H9 (cell line): ENCODE data around the gene LMTK3. TPM values are rescaled to one million over a fixed set of nuclear protein-coding genes. Genes with fewer than 3 reads are reported as not detected.

Source experiments
- DNase-seq: peaks from one replicate; pipeline ENCODE4 v3.0.0-alpha.2; 2017
- H2AFZ ChIP-seq: one replicate; pipeline ENCODE4 v1.6.1; 2013; ENCODE audit warnings: mild to moderate bottlenecking, low read length, control low read depth, moderate library complexity
- H2AK5ac ChIP-seq: 2 replicates; pipeline ENCODE4 v1.6.1; 2013; ENCODE audit warnings: low read length, control low read depth, mixed read lengths; ENCODE audit not compliant: insufficient read length
- H2BK120ac ChIP-seq: one replicate; pipeline ENCODE4 v1.6.1; 2013; ENCODE audit warnings: low read depth, mild to moderate bottlenecking, low read length, control low read depth, inconsistent platforms; ENCODE audit not compliant: poor library complexity, severe bottlenecking
- H2BK12ac ChIP-seq: 2 replicates; pipeline ENCODE4 v1.6.1; 2013; ENCODE audit warnings: low read length, control low read depth, mixed read lengths, low read depth; ENCODE audit not compliant: insufficient read length
- H2BK15ac ChIP-seq: 2 replicates; pipeline ENCODE4 v1.6.1; 2013; ENCODE audit warnings: low read depth, low read length, control low read depth
- H2BK20ac ChIP-seq: one replicate; pipeline ENCODE4 v1.6.1; 2013; ENCODE audit warnings: low read depth, mild to moderate bottlenecking, low read length, control low read depth, inconsistent platforms; ENCODE audit not compliant: poor library complexity, severe bottlenecking
- H2BK5ac ChIP-seq: 2 replicates; pipeline ENCODE4 v1.6.1; 2013; ENCODE audit warnings: low read length, control low read depth, mixed read lengths; ENCODE audit not compliant: insufficient read length
- H3K14ac ChIP-seq: 2 replicates; pipeline ENCODE4 v1.6.1; 2013; ENCODE audit warnings: low read length, control low read depth; ENCODE audit not compliant: insufficient read depth
- H3K18ac ChIP-seq: 2 replicates; pipeline ENCODE4 v1.6.1; 2013; ENCODE audit warnings: low read depth, mild to moderate bottlenecking, mixed read lengths, low read length, control low read depth; ENCODE audit not compliant: insufficient read length
- H3K23ac ChIP-seq: 2 replicates; pipeline ENCODE4 v1.6.1; 2013; ENCODE audit warnings: low read length, control low read depth, mixed read lengths, low read depth; ENCODE audit not compliant: insufficient read length
- H3K23me2 ChIP-seq: 2 replicates; pipeline ENCODE4 v1.6.1; 2013; ENCODE audit warnings: low read depth, mild to moderate bottlenecking, mixed read lengths, low read length, control low read depth; ENCODE audit not compliant: insufficient read length, poor library complexity, severe bottlenecking
- H3K27ac ChIP-seq: 2 replicates; pipeline ENCODE4 v1.5.1; 2013; ENCODE audit warnings: low read length, control low read depth, mixed read lengths, low read depth; ENCODE audit not compliant: insufficient read length
- H3K27me3 ChIP-seq: 2 replicates; pipeline ENCODE4 v1.6.1; 2013; ENCODE audit warnings: low read length, control low read depth, inconsistent platforms; ENCODE audit not compliant: insufficient read depth
- H3K4ac ChIP-seq: 2 replicates; pipeline ENCODE4 v1.6.1; 2013; ENCODE audit warnings: low read depth, mild to moderate bottlenecking, control low read depth, inconsistent platforms, low read length, moderate library complexity
- H3K4me1 ChIP-seq: 2 replicates; pipeline ENCODE4 v1.6.1; 2013; ENCODE audit warnings: low read length, control low read depth, inconsistent platforms; ENCODE audit not compliant: insufficient read depth
- H3K4me2 ChIP-seq: 2 replicates; pipeline ENCODE4 v1.6.1; 2013; ENCODE audit warnings: low read length, control low read depth, mixed read lengths; ENCODE audit not compliant: insufficient read length, insufficient read depth
- H3K56ac ChIP-seq: 2 replicates; pipeline ENCODE4 v1.6.1; 2013; ENCODE audit warnings: low read depth, mild to moderate bottlenecking, mixed read lengths, low read length, control low read depth; ENCODE audit not compliant: insufficient read length
- H3K79me1 ChIP-seq: 2 replicates; pipeline ENCODE4 v1.6.1; 2013; ENCODE audit warnings: low read depth, mild to moderate bottlenecking, moderate library complexity, low read length, control low read depth, inconsistent platforms; ENCODE audit not compliant: insufficient read depth, poor library complexity, severe bottlenecking
- H3K79me2 ChIP-seq: 2 replicates; pipeline ENCODE4 v1.6.1; 2013; ENCODE audit warnings: low read length, control low read depth, inconsistent platforms; ENCODE audit not compliant: insufficient read depth
- H3K9ac ChIP-seq: 2 replicates; pipeline ENCODE4 v1.6.1; 2013; ENCODE audit warnings: low read length, control low read depth, mixed read lengths; ENCODE audit not compliant: insufficient read length; ENCODE audit errors: extremely low read depth
- H3K9me3 ChIP-seq: one replicate; pipeline ENCODE4 v1.6.1; 2013; ENCODE audit warnings: low read depth, low read length, inconsistent platforms; ENCODE audit not compliant: control insufficient read depth
- H3T11ph ChIP-seq: one replicate; pipeline ENCODE4 v1.6.1; 2013; ENCODE audit warnings: mild to moderate bottlenecking, low read length, control low read depth, inconsistent platforms
- H4K20me1 ChIP-seq: one replicate; pipeline ENCODE4 v1.6.1; 2013; ENCODE audit not compliant: control insufficient read depth, insufficient read length, insufficient read depth
- H4K5ac ChIP-seq: 2 replicates; pipeline ENCODE4 v1.6.1; 2013; ENCODE audit warnings: low read depth, mild to moderate bottlenecking, mixed read lengths, low read length, control low read depth; ENCODE audit not compliant: insufficient read length
- H4K8ac ChIP-seq: replicated peaks from 2 replicates; pipeline ENCODE4 v1.6.1; 2013; ENCODE audit warnings: low read length, control low read depth, mixed read lengths, low read depth; ENCODE audit not compliant: insufficient read length
- H4K91ac ChIP-seq: 2 replicates; pipeline ENCODE4 v1.6.1; 2013; ENCODE audit warnings: low read depth, mild to moderate bottlenecking, moderate library complexity, mixed read lengths, low read length, control low read depth; ENCODE audit not compliant: insufficient read length
- H3K27ac Mint-ChIP-seq, 3 experiments: 2 replicates in 2 of 3; 3 replicates in 1 of 3; pipeline ENCODE4 v1.8.0; 2020 to 2021; ENCODE audit warnings: mixed read lengths in 3 of 3, mild to moderate bottlenecking in 1 of 3, moderate library complexity in 1 of 3
- H3K27me3 Mint-ChIP-seq: 2 replicates; pipeline ENCODE4 v1.8.0; 2021; ENCODE audit warnings: low read depth, mild to moderate bottlenecking, moderate library complexity, mixed read lengths
- H3K36me3 Mint-ChIP-seq, 3 experiments: 2 replicates in 2 of 3; 3 replicates in 1 of 3; pipeline ENCODE4 v1.8.0; 2020 to 2021; ENCODE audit warnings: low read depth in 3 of 3, mixed read lengths in 3 of 3; ENCODE audit not compliant: insufficient read depth in 1 of 3
- H3K4me1 Mint-ChIP-seq, 2 experiments: 2 replicates each; pipeline ENCODE4 v1.8.0; 2020; ENCODE audit warnings: mixed read lengths in 2 of 2
- H3K4me3 Mint-ChIP-seq, 2 experiments: 2 replicates in 1 of 2; 3 replicates in 1 of 2; pipeline ENCODE4 v1.8.0; 2020 to 2021; ENCODE audit warnings: mild to moderate bottlenecking in 2 of 2, mixed read lengths in 2 of 2, moderate library complexity in 1 of 2
- H3K9me3 Mint-ChIP-seq, 2 experiments: 2 replicates in 1 of 2; 3 replicates in 1 of 2; pipeline ENCODE4 v1.8.0; 2020; ENCODE audit warnings: mild to moderate bottlenecking in 2 of 2, mixed read lengths in 2 of 2, moderate library complexity in 1 of 2
- WGBS: extraction: QIAGEN DNeasy Blood & Tissue Kit; methylation state at CpG from one replicate; pipeline ENCODE4 v1.1.7; 2013; ENCODE audit warnings: missing lambda C conversion rate, low lambda C conversion rate, mixed read lengths; ENCODE audit not compliant: insufficient read length; ENCODE audit errors: extremely low coverage; 5-methylcytosine and 5-hydroxymethylcytosine counted together
- total RNA-seq: library from RNA; stranded (reverse); gene quantifications from 2 replicates; pipeline ENCODE4 v1.2.1, GENCODE V29; 2021
- TF ChIP-seq, protein P1 (sequence below): fragments of 200-600 bp; sonication (generic); conservative IDR thresholded peaks from 3 replicates; pipeline ENCODE4 v1.8.0; 2021; ENCODE audit warnings: antibody characterized with exemption, mild to moderate bottlenecking

Gene LMTK3
- total RNA-seq, 1 experiment from 2014 or later, result 14.4 TPM

DNA sequence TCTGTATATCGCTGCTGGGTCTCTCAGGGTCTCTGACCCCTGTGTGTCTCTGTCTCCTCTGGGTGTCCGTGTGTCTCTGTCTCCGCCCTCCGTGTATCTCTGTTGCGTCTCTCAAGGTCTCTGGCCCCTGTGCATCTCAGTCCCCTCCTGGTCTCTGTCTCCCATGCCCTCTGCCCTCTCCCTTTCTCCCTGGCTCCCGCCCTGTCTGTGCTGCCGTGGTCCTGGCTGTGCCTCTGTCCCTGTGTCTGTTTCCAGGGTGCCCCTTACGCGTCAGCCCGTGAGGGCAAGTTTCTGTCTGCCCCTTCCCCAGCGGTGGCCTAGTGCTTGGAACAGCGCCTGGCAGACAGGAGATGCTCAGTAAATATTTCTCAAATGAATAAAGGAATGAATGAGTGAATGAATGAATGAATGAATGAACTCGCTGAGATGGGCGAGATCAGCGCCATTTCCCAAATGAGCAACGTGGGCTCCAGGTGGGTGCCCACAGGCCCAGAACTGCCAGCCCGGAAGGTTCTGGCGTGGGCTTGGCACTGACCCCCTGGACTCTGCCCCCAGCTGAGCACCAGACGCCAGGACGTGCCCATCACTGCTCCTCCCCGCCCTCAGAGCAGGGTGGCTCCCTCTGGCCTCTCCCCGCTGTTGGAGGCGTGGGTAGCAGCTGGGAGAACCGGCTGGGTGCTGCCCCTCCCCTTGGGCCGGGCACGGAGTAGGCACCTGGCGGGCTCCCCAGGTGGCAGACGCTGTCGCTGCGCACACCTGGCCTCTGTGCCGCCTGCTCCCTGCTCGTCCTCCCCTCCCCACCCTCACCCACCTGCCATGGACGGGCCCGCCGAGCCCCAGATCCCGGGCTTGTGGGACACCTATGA is 40.0 kb upstream of the LMTK3 start, which contains the start of gene SULT2B1:
Gene SULT2B1 (plus strand): TSS at position 736 of the 866 bp plus-strand sequence. CDS start 81 bp downstream, at position 817.
- Mint-ChIP-seq H3K27ac (peak within 1 kb of the TSS in 1 of 3 experiments; percentile 41; a peak in 2 of 7 replicates), H3K9me3 (peaks cover 0 to 6% of the 10 kb centered on the region in 2 experiments; a peak in 2 of 5 replicates), H3K27me3 (no peaks in the 10 kb centered on the region), H3K4me3 (0 out of 5 replicates have a peak within 1 kb of the TSS, but pooled peaks of 1 of the 2 experiments have one; percentile 28), H3K4me1 (peaks cover 19 to 27% of the 10 kb centered on the region in 2 experiments), H3K36me3 (no peaks in the 10 kb centered on the region)
- Histone ChIP-seq H3K23me2 (no peaks in the 10 kb centered on the region), H3K23ac (no peak within 1 kb of the TSS), H3K18ac (no peak within 1 kb of the TSS), H3T11ph (no peak within 1 kb of the TSS), H3K4me1 (peaks cover 2% of the 10 kb centered on the region; the same call in 1 of the 2 replicates), H3K9ac (no peak within 1 kb of the TSS), H3K9me3 (no peaks in the 10 kb centered on the region), H4K20me1 (no peaks in the 10 kb centered on the region), H3K27ac (no peak within 1 kb of the TSS), H3K4ac (no peak within 1 kb of the TSS), H2AK5ac (no peak within 1 kb of the TSS), H2BK15ac (no peak within 1 kb of the TSS), H3K14ac (no peak within 1 kb of the TSS), H2BK12ac (no peak within 1 kb of the TSS), H4K8ac (no peak within 1 kb of the TSS), H3K79me2 (no peaks in the 10 kb centered on the region), H2BK120ac (no peak within 1 kb of the TSS), H2BK5ac (no peak within 1 kb of the TSS), H3K56ac (no peak within 1 kb of the TSS), H3K79me1 (no peaks in the 10 kb centered on the region), H3K4me2 (no peak within 1 kb of the TSS), H4K91ac (no peak within 1 kb of the TSS), H2BK20ac (no peak within 1 kb of the TSS), H3K27me3 (no peaks in the 10 kb centered on the region), H2AFZ (no peak within 1 kb of the TSS), H4K5ac (no peak within 1 kb of the TSS)
- DNase-seq, result no peak
- TF ChIP-seq, protein P1, sequence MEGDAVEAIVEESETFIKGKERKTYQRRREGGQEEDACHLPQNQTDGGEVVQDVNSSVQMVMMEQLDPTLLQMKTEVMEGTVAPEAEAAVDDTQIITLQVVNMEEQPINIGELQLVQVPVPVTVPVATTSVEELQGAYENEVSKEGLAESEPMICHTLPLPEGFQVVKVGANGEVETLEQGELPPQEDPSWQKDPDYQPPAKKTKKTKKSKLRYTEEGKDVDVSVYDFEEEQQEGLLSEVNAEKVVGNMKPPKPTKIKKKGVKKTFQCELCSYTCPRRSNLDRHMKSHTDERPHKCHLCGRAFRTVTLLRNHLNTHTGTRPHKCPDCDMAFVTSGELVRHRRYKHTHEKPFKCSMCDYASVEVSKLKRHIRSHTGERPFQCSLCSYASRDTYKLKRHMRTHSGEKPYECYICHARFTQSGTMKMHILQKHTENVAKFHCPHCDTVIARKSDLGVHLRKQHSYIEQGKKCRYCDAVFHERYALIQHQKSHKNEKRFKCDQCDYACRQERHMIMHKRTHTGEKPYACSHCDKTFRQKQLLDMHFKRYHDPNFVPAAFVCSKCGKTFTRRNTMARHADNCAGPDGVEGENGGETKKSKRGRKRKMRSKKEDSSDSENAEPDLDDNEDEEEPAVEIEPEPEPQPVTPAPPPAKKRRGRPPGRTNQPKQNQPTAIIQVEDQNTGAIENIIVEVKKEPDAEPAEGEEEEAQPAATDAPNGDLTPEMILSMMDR, result no peak
- no CpG with 5 or more reads among the region's 36 CpGs for WGBS
